ENCODE data around the gene SLC12A2. TPM values are rescaled to one million over a fixed set of nuclear protein-coding genes. Genes with fewer than 3 reads are reported as not detected.

SLC12A2 gene
- total and polyA plus RNA-seq, 2 experiments from 2014 or later: 8.1 to 21.3 TPM

- no peaks in the 10 kb centered on the region for H4K20me1 ChIP-seq (replicated peaks; ENCODE audit: insufficient read depth)
- Mint-ChIP-seq H3K36me3 (ENCODE audit: low read depth) (no peaks in the 10 kb centered on the region), H3K4me1 (no peaks in the 10 kb centered on the region), H3K27me3 (ENCODE audit: insufficient read depth, low read depth, poor library complexity) (peaks cover 2% of the 10 kb centered on the region), H3K27ac (no peak overlapping the region), H3K4me3 (no peak overlapping the region), H3K9me3 (no peaks in the 10 kb centered on the region)
- TF ChIP-seq EZH2 (IDR thresholded peaks at IDR 0.05; ENCODE audit: low read depth, unreplicated experiment) (no peak), CTCF (conservative IDR thresholded peaks at IDR 0.05; ENCODE audit: low read depth in 2 of 2) (no peak), EZH2phosphoT487 (IDR thresholded peaks at IDR 0.05; ENCODE audit: unreplicated experiment) (no peak), CREB1 (CRISPR knock-in tag; IDR thresholded peaks at IDR 0.05; ENCODE audit: low read depth) (no peak), ZNF331 (CRISPR knock-in tag; IDR thresholded peaks at IDR 0.05; ENCODE audit: low read depth) (no peak), JUNB (IDR thresholded peaks at IDR 0.05; ENCODE audit: unreplicated experiment) (no peak), NANOG (IDR thresholded peaks at IDR 0.05; ENCODE audit: borderline replicate concordance) (no peak), POLR2AphosphoS5 (IDR thresholded peaks at IDR 0.05; ENCODE audit: low read depth) (no peak), ZNF462 (CRISPR knock-in tag; IDR thresholded peaks at IDR 0.05) (no peak), REST (IDR thresholded peaks at IDR 0.05; ENCODE audit: unreplicated experiment) (no peak), ETS1 (IDR thresholded peaks at IDR 0.05) (no peak), ZNF114 (CRISPR knock-in tag; IDR thresholded peaks at IDR 0.05) (no peak), STAT1 (IDR thresholded peaks at IDR 0.05; ENCODE audit: unreplicated experiment) (no peak)
- no peaks in the 10 kb centered on the region for H3K27me3 ChIP-seq (ENCODE audit: insufficient read depth)
- H3K27ac ChIP-seq (ENCODE audit: low read depth): no peak overlapping the region
- H2AFZ ChIP-seq: no peak overlapping the region
- no peak overlapping the region for H3K4me3 ChIP-seq
- H3K79me2 ChIP-seq (replicated peaks; ENCODE audit: insufficient read depth): no peaks in the 10 kb centered on the region
- ATAC-seq (no peak), DNase-seq (ENCODE audit: low spot score) (no peak)
- no peaks in the 10 kb centered on the region for H3K4me1 ChIP-seq (ENCODE audit: insufficient read depth)
- H3F3A ChIP-seq (replicated peaks; ENCODE audit: low read depth): no peaks in the 10 kb centered on the region
- 0 out of 2 replicates have a peak, but pooled peaks cover 3% of the 10 kb centered on the region for H3K9me2 ChIP-seq (ENCODE audit: insufficient read depth)
- H3K36me3 ChIP-seq (ENCODE audit: insufficient read depth): no peaks in the 10 kb centered on the region
- no peak overlapping the region for H3K4me2 ChIP-seq
Measured at GRCh38 chr5:128216860-128217531, 133.4 kb downstream of the SLC12A2 start.

Data from GM23338 (cell line).